DMS 273 treated with DMSO at 0.1 percent for 48 hours (cell line): Measurements from ENCODE around the gene MICOS13.
"Not testable (repeated sequence)": the region's sequence is repeated elsewhere in the genome, so short reads cannot be mapped to it uniquely, and the experiment has no call there.

ENCODE experiments used
- DNase-seq: peaks from one replicate; lab custom pipeline; 2025; lab: John Stamatoyannopoulos, UW

The MICOS13 gene

DNA sequence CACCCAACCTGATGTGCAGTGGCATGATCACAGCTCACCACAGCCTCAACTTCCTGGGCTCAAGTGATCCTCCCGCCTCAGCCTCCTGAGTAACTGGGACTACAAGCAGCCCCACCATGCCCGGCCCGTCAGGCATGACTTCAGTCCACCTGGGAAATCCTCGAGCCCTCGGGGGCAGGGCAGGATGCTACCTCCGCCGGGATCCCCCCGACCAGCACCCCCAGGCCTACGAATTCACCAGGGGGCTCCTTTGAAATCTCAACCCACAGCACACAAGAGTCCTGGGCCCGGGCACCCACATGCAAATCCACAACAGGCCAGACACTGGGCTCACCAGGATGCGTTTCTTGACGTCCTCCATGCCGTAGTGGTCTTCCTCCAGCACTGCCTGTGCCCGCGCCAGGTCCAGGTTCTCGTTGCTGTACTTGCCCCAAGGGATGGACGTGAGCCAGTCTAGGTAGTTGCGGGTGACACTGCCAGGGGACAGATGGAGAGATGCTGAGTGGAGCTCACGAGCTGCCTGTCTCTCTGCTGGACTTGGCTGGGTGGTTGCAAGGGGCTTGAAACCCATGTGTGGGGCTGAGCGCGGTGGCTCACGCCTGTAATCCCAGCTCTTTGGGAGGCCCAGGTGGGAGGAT is 20.3 kb upstream of the MICOS13 start:
- DNase-seq = no peak

DNA sequence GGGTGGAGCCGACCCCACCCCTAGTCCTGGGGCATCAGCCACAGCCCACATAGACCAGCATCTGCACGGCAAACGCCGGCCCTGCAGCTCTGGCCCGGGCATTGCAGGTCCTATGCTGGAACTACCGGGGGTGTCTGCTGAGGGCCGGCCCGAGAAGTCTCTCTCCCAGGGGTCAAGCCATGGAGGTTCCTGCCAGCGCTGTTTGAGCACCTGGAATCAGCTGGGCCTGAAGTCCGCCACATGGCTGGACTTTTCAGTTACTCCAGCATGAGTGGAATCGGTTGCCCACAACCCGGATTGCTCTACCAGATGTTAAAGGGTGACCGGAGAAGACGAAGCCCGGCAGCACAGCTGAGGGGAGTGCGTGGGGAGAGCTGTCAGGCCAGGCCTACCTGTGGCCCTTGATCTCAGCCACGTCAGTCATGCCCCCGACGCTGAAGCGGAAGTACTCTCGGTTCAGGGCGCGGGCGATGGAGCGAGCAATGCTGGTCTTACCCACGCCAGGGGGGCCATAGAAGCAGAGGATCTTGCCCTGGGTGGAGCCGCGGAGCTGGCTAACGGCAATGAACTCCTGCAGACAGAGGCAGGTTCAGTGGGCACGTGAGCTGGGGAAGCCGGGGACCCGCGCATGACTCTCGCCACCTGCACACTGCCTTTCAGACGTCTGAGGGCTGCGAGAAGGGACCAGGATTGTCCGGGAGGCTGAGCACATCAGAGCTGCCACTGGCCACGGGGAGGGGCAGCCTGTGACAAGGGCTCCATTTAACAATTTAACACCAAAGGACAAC is 18.5 kb upstream of the MICOS13 start:
- DNase-seq = no peak

DNA sequence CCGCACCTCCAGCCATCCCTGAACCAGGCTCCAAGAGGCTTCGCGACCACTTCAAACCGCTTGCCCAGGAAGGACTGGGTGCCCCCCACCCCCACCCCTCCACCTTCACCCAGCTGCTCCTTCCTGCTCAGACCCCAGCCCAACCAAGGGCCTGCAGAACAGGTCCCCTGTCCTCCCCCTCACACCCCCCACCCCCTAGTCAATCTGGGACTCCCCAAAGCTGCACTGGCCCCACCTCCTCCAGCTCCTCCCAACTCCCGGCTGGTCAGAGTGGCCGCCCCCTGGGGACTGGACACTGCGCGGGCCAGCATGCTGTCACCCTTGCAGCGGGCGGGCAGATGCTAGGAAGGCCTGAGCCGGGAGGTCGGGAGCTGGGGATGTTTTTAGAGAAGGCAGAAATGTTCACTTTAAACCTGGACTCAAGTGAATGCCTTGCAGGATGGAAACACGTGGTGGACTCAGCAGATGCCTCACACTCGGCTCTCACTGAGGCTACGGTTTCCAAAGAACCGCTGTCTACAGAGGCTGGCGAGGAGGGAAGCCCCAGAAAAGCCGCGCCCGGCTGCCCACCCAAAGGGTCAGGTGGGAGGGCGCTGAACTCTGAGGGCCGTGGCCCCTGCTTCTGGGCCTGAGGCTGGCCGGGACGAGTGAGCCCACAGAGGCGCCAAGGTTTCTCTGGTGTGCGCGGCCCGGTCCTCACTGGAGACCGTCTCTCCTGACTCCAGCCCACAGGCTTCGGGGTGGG is 17.7 kb upstream of the MICOS13 start:
- no peak for DNase-seq

DNA sequence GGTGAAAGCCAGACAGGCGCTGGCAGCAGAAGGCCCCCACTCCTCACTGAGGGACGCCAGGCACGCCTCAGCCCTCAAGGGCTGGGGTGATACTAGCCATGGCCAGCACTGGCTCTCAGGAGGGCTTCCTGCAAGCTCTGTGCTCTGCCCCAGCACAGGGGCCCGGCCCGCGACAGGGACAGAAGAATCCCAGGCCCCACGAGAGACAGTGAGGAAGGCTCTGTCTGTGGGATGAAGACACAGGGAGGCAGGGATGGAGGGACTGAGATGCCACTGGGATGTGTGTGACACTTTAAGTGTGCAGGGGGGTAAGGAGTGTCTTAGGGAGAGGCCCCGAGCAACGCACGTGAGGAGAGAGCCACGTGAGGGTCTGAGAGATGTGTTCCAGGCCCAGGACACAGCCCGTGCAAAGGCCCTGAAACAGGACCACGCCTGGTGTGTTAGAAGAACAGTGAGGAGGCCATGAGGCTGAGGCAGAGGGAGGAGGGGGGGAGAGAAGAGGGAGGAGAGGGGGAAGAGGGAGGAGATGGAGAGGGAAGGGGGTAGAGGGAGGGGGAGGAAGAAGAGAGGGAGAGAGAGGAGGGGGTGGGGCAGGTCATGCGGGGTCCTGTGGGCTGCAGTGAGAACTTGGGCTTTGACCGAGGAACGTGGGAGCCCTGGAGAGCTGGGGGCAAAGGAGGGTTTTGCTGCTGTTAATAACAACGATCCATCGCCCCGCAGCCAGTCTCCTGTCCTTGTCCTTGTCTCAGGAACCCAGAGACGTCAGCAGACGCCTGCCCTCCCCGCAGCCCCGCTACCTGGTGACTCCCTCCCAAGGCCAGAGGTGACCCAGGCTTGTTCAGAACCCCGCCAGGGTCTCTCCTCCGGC is 16.9 kb upstream of the MICOS13 start:
- DNase-seq = no peak

DNA sequence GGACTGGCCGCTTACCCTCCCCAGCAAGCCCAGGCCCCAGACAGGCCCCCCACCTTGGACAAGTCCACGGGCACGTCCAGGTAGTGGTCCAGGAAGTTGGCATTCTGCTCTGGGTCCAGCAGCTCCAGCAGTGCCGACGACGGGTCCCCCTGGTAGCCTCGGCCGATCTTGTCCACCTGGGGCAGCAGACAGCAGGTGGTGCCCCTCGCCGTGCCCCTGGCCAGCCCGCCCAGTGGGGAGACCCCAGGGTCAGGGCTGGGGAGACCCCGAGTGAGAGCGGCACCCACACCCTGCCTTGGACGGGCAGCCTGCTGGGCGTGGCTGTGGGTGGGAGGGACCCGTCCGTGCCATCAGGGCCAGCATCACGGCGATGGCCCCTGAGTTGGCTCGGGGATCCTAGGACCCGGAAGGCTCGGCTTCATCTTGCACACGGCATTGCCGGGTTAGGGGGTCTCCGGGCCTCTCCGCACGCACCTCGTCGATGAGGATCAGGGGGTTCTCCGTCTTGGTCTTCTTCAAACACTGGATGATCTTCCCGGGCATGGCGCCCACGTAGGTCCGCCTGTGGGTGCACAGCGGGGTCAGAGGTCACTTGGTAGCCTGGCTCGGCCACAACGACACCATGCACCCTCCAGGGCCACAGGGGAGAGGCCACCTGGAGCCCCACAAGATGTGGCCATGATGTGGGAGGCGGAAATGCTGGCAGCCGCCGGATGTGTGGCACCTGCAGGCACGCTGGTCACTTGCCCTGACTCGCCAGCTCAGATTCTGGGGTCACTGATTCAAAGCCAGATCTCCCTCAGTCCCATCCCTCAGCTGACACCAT is 16.1 kb upstream of the MICOS13 start:
- DNase-seq = no peak

DNA sequence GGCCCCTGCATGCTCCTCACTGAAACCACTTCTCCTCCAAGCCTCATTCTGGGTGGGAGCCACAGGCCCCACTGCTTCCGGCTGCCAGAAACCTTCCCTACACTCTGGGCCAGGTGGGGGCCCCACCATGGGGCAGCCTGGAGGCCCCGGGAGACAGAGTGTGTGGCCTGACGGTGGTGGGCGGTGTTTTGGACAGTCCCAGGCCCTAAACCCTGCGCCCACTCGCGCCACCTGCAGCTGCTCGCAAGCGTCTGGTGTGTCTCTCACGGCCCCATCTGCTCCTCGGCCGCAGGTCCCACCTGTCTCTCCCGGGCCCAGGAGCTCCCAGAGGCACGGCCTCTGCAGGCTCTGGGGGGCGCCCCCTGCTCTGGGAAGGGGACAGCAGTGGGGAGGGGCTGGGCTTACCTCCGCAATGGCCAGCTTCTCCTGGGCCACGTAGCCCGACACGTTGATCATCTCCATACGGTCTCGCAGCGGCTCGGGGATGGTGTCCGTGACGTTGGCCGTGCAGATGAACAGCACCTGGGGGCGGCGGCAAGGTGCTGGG is 15.4 kb upstream of the MICOS13 start:
- peak; percentile 45 for DNase-seq

DNA sequence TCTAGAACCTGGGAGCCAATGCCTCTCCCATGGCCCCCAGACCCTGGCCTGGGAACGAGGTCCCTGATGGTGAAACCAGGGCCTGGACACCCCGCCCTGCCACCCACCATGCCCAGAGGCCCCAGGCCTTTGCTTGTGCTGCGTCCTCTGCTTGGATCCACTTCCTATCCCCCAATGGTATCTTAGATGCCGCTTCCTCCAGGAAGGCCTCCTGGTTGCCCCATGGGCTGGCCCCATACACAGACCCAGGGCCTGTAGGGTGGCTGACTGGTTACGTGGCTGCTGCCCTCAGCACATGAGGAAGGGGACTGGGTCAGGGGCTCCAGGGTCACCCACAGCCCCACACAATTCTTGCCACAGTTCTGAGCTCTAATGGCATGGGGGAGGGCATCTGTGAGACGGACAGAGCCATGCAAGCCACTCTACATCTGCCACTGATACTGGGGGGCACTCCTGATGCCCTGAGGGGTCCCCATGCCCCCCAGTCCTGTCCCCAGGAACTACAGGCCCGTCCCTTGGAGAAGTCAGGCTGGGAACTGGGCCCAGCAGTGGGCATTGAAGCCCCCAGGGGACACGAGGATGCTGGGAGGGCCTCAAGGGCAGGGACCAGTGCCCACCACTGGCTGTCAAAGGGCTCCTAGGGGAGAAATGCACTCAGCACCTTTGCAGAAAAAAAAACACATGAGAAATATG is 14.8 kb upstream of the MICOS13 start:
- DNase-seq = no peak

DNA sequence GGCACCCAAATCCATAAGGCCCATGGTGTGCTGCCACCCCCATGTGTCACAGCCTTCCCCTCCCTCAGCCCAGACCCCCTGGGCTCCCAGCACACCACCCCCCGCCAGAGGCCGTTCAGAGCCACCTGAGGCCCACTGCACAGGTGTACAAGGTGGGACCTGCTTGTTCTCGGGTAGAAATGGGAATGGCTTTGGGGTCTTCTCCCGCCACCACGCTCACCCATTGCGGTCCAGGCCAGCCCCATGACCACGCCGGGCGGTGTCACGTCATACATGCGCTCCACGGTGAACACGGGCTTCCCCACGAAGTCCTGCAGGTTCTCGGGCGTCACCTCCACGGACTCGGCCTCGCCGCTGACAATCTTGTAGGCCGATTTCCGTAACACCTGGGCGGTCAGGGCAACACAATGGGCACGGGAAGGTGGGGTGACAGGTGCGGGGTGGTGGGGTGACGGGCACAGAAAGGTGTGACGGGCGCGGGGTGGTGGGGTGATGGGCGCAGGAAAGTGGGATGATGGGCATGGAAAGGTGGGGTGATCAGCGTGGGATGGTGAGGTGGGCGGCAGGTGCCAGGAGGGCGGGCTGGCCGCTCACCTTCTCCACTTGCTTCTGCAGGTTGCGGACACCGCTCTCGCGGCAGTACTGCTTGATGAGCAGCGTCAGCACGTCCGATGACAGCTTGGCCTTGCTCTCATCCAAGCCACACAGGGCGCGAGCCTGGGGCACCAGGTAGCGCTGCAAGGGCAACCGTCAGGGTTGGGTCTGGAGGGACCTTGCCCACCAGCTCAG is 14.0 kb upstream of the MICOS13 start:
- DNase-seq = no peak

DNA sequence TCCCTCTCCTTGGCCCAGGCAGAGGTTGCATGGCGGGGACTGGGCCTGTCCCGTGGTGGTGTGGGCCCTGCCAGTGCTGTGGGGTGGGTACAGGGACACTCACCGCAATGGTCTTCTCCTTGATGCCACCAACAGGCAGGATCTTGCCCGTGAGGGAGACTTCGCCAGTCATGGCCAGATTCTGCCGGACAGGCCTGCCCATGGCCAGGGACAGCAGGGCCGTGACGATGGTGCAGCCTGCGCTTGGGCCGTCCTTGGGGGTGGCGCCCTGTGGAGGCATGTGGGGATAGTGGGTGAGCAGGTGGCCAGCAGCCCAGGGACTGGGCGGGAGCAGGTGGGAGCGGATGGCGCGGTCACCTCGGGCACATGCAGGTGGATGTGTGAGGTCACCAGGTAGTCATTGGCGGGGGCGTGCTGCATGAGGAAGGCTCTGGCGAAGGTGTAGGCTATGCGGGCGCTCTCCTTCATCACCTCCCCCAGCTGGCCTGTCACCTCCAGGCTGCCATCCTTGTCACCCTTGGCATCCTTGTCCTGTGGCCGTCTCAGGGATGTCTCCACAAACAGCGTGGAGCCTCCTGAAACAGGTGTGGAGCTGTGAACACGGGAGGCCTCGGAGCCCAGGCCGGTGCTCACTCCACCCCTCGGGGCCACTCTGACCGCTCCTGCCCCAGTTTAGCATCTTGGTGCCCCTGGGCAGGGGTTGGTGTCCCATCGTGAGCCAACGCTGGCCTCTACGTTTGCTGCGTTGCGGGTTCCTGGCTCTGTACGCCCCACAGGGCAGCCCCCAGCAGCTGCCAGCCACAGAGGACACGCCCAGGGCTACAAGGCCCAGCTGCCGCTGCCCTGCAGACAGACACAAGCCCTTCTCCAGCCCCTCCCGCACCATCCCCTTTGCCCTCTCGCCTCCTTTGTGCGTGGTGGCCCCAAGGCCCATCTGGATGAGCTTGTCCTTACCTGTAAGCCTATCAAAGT is 13.2 kb upstream of the MICOS13 start:
- no peak for DNase-seq

DNA sequence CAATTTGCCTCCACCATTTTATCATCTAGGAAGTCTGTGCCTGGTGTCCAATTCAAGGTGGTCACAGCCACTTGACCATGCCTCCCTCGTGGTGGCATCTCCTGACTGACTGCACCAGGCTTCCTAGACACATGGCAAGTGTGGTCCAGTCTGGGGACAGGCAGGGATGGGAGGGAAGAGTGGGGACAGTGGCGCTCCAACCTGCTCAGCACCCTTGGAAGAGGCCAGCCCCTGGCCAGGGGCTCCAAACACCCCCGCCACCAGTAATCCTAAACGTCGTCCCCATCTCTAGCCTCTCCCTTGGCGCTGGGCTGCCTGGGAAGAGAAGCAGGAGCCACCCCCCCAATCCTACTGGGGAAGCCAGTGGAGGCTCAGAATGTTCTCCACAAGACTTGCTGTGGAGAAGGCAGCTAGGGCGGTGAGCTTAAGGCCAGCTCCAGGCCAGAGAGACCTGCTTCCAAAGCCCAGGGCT is 12.4 kb upstream of the MICOS13 start:
- DNase-seq = no peak

DNA sequence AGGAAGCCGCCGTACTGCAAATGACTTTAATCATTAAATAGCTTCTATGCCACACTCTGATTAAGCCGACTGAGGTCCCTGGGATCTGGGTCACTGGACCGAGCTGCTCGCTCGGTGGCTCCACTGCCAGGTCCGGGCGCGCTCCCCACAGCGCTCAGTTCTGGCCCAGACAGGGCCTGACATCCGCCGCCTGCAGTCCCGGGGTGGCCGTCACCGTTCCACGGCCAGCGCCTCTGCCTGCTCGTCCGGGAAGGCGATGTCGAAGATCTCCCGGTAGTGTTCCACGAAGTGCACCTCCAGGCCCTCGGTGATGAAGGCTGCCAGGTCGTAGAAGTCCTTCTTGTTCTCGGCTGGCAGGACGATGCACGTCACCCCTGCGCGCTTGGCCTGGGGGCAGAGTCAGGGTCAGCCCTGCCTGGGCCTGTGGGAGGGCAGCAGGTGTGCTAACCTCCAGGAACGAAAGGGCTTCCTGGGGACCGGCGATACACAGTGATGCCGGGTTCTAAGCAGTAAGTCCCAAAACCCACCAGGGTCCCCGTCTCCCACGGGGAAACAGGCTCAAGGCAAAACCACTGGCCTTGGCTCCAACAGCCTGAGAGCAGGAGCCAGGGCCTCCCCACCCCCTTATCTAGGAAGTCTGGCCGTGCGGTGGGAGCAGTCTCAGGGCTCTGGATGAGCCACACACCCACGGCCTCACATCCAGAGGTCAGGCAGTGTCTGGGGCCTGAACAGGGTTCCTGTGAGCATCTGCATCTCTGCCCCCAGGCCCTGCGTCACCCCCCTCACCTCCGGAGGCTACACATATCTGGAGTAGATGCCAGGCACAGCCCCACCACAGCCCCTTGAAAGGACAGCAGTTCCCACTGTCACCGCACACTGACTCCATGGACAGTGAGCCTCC is 11.8 kb upstream of the MICOS13 start:
- DNase-seq = no peak

DNA sequence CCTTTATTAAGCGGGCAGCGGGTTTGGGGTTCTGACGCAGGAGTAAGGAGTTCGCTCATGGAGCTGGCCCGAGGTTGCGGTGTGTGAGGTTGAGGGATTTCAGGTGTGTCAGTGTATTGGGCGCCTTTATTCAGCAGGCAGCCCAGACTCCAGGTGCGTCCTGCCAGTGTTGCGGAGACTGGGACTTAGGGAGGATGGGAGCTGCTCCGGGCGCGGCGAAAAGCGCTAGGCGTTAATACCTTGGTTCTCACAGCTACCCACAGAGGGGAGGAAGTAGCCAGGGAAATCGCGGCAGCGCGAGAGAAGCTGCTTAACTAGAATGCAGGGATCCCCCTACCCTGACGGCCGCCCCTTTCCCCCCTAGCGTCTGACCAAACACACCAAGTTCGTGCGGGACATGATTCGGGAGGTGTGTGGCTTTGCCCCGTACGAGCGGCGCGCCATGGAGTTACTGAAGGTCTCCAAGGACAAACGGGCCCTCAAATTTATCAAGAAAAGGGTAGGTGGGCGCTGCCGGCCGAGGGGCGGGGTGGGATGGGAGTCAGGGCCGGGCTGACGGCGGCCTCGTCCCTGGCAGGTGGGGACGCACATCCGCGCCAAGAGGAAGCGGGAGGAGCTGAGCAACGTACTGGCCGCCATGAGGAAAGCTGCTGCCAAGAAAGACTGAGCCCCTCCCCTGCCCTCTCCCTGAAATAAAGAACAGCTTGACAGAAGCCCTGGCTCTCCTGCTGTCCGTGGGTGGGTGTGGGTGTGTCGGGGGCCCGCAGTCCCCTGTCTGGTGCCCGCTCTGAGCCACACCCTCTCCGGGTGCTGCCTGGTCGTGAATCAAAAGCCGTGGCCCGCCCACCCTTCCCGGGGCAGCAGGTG is 10.9 kb upstream of the MICOS13 start:
- peak; percentile 64 for DNase-seq

DNA sequence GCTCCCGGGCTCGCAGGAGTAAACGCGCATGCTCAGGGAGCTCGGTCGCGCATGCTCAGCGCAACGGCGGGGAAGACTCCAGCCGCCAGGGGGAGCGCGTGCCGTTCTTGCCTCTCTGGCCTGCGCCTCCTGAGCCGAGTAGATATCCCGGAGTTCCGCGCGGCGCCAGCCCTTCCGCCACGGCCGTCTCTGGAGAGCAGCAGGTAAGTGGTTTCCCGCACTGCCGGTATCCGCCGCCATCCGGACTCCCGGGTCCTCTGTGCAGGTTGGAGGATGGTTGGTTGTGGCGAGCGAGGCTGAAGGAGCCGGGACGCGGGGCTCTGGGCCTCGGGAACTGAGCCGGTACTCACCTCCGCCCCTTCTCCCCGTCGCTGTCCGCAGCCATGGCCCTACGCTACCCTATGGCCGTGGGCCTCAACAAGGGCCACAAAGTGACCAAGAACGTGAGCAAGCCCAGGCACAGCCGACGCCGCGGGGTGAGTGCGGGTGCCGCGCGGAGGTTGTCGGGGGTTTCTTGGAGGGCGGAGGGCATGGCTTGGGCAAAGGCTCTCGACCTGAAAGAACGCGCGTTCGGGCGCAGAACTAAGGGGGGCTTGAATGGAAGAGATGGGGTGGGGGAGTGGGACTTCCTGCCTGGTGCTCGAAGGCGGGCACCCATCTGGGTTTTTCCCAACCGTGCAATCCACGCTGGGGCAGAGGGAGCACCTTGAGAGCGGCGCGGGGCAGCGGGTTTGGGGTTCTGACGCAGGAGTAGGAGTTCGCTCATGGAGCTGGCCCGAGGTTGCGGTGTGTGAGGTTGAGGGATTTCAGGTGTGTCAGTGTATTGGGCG is 10.0 kb upstream of the MICOS13 start, which contains the start of gene RPL36:
Gene RPL36, plus strand, starts transcription at position 171 of the 830 bp plus-strand sequence. Its CDS starts 213 bp downstream, at position 384.
- DNase-seq = peak; percentile 80

DNA sequence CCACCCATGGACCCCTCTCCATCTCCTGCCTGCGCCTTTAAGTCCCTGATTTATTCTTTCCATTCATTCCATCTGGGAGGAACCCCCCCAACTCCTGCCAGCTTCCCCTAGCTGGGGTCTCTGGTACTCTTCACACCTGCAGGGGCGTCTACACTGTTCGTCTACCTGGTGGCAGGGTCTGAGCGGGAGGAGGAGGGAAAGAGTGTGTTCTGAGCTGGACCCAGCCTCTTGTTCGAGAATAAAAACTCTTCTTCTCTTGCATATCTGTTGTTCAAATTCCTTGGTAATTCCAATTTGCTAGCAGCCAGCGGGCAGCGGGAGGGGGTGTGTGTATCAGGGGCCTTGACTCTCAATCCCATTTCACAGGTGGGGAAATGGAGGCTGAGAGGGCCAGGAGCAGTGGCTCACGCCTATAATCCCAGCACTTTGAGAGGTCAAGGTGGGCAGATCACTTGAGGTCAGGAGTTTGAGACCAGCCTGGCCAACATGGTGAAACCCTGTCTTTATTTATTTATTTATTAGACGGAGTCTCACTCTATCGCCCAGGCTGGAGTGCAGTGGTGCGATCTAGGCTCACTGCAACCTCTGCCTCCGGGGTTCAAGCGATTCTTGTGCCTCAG is 8.1 kb upstream of the MICOS13 start:
- not testable (repeated sequence) for DNase-seq
